HepG2 (cell line): ENCODE results near the gene SH3D21. TPM values are rescaled to one million over a fixed set of nuclear protein-coding genes. Genes with fewer than 3 reads are reported as not detected.
A peak's percentile ranks its signal among the peaks of the same experiment; 100 is the strongest.

Experiments
- ATAC-seq: fragments of 200-7000 bp; cut with Tn5 transposase; 3 replicates; pipeline ENCODE4 v1.9.1; 2020; ENCODE audit warnings: mild to moderate bottlenecking, moderate library complexity
- BruUV-seq: library from RNA; stranded (reverse); fragments of 400-500 nt; replicated peaks from 2 replicates; lab custom pipeline; 2021; lab: Mats Ljungman, UMichigan
- CTCF ChIA-PET: fragments of 300-600 bp; formaldehyde crosslinking; extraction: SDS; loops from one replicate; lab custom pipeline; 2021; ENCODE audit warnings: low total read pairs, inconsistent platforms, low intra/inter-chr PET ratio; lab: Yijun Ruan, JAX
- POLR2A ChIA-PET: fragments of 350-600 bp; sonication (Branson Sonifier 250); formaldehyde crosslinking; loops from one replicate; lab custom pipeline; 2020; ENCODE audit warnings: antibody characterized with exemption, inconsistent platforms; lab: Yijun Ruan, JAX
- DNase-seq: peaks from one replicate; pipeline ENCODE4 v3.0.0-alpha.2; 2015; ENCODE audit warnings: low spot score
- FAIRE-seq: peaks from 3 replicates; lab custom pipeline; 2011; peaks lifted over from hg19 to GRCh38; lab: Jason Lieb, UNC
- H2AFZ ChIP-seq: one replicate; pipeline ENCODE4 v1.6.1; 2011; ENCODE audit warnings: low read length, inconsistent platforms
- H3K27ac ChIP-seq: fragments of 300-600 bp; 3 replicates; pipeline ENCODE4 v1.8.0; 2011; ENCODE audit warnings: mixed run types, mild to moderate bottlenecking, mixed read lengths, low read length, inconsistent platforms; ENCODE audit not compliant: insufficient read depth; ENCODE audit errors: extremely low read length
- H3K27me3 ChIP-seq, 2 experiments: fragments of 200-600 bp in 1 of 2; 2 replicates in 1 of 2; 3 replicates in 1 of 2; pipeline versions ENCODE4 v1.6.0 to v1.8.0; 2011; ENCODE audit warnings: low read length in 2 of 2, mild to moderate bottlenecking in 2 of 2, moderate library complexity in 2 of 2, inconsistent platforms in 1 of 2; ENCODE audit not compliant: insufficient read depth in 2 of 2, control insufficient read depth in 1 of 2
- H3K36me3 ChIP-seq, 2 experiments: fragments of 200-600 bp in 1 of 2; replicated peaks in 1 of 2; 2 replicates in 1 of 2; 3 replicates in 1 of 2; pipeline versions ENCODE4 v1.5.1 to v1.8.0; 2011; ENCODE audit warnings: low read length in 2 of 2, inconsistent platforms in 1 of 2; ENCODE audit not compliant: insufficient read depth in 2 of 2, control insufficient read depth in 1 of 2
- H3K4me1 ChIP-seq: 2 replicates; pipeline ENCODE4 v1.5.1; 2012; ENCODE audit warnings: low read length, inconsistent platforms; ENCODE audit not compliant: insufficient read depth
- H3K4me2 ChIP-seq: 2 replicates; pipeline ENCODE4 v1.6.0; 2011; ENCODE audit warnings: low read depth, low read length, inconsistent platforms
- H3K4me3 ChIP-seq, 3 experiments: fragments of 200-600 bp in 1 of 3; sonication (generic), shearing (Covaris generic) in 1 of 3; replicated peaks in 1 of 3; 2 replicates each; pipeline ENCODE4 v1.5.1; 2011 to 2016; ENCODE audit warnings: low read length in 3 of 3, inconsistent platforms in 2 of 3, low read depth in 2 of 3, mild to moderate bottlenecking in 2 of 3, control low read depth in 1 of 3, mixed read lengths in 1 of 3; ENCODE audit not compliant: insufficient read depth in 1 of 3
- H3K79me2 ChIP-seq: one replicate; pipeline ENCODE4 v1.6.1; 2011; ENCODE audit warnings: low read length, inconsistent platforms; ENCODE audit not compliant: insufficient read depth
- H3K9ac ChIP-seq: 2 replicates; pipeline ENCODE4 v1.6.0; 2011; ENCODE audit warnings: mild to moderate bottlenecking, low read depth, low read length, inconsistent platforms; ENCODE audit not compliant: insufficient read depth
- H3K9me3 ChIP-seq: 2 replicates; pipeline ENCODE4 v1.5.1; 2012; ENCODE audit warnings: mild to moderate bottlenecking, low read length
- H4K20me1 ChIP-seq: 2 replicates; pipeline ENCODE4 v1.6.0; 2011; ENCODE audit warnings: inconsistent platforms, mild to moderate bottlenecking, low read length, moderate library complexity; ENCODE audit not compliant: insufficient read depth
- GABPB1 ChIP-seq: IDR thresholded peaks from 2 replicates; pipeline ENCODE4 v1.6.1; 2016; ENCODE audit warnings: mild to moderate bottlenecking, missing genetic modification reagents, moderate library complexity, missing compliant biosample characterization
- GTF2F1 ChIP-seq: fragments of 150-350 bp; IDR thresholded peaks from 2 replicates; pipeline ENCODE4 v1.6.1; 2014; ENCODE audit warnings: low read length
- HIVEP1 ChIP-seq: sonication (generic); formaldehyde crosslinking; IDR thresholded peaks from 2 replicates; pipeline ENCODE4 v1.4.0; 2020; ENCODE audit warnings: mild to moderate bottlenecking, missing genetic modification reagents
- JDP2 ChIP-seq: sonication (generic); formaldehyde crosslinking; IDR thresholded peaks from 2 replicates; pipeline ENCODE4 v1.8.1; 2022; ENCODE audit warnings: missing genetic modification reagents, borderline replicate concordance
- KAT8 ChIP-seq: IDR thresholded peaks from 2 replicates; pipeline ENCODE4 v1.6.1; 2016; ENCODE audit warnings: missing genetic modification reagents, missing compliant biosample characterization
- MED13 ChIP-seq: sonication (generic); formaldehyde crosslinking; IDR thresholded peaks from 2 replicates; pipeline ENCODE4 v1.5.0; 2020; ENCODE audit warnings: missing genetic modification reagents
- NRL ChIP-seq: sonication (generic); formaldehyde crosslinking; IDR thresholded peaks from 2 replicates; pipeline ENCODE4 v1.5.0; 2020; ENCODE audit warnings: missing genetic modification reagents, mild to moderate bottlenecking, moderate library complexity, borderline replicate concordance
- PHF8 ChIP-seq: sonication (generic); formaldehyde crosslinking; IDR thresholded peaks from 2 replicates; pipeline ENCODE4 v1.5.0; 2020; ENCODE audit warnings: missing genetic modification reagents
- PLRG1 ChIP-seq: fragments of 450-650 bp; conservative IDR thresholded peaks from 2 replicates; pipeline ENCODE4 v1.6.1; 2016
- RFX5 ChIP-seq: IDR thresholded peaks from 2 replicates; pipeline ENCODE4 v1.6.1; 2011; ENCODE audit warnings: low read depth, low read length, improper control_type of control experiment
- RORA ChIP-seq: sonication (generic); formaldehyde crosslinking; IDR thresholded peaks from 2 replicates; pipeline ENCODE4 v1.5.0; 2020; ENCODE audit warnings: mild to moderate bottlenecking, missing genetic modification reagents, moderate library complexity
- TFE3 ChIP-seq: IDR thresholded peaks from 2 replicates; pipeline ENCODE4 v1.6.1; 2016
- ZFP36L1 ChIP-seq: sonication (generic); formaldehyde crosslinking; IDR thresholded peaks from 2 replicates; pipeline ENCODE4 v1.8.0; 2022; ENCODE audit warnings: mild to moderate bottlenecking, missing genetic modification reagents, moderate library complexity
- ZNF17 ChIP-seq: sonication (generic); formaldehyde crosslinking; IDR thresholded peaks from 2 replicates; pipeline ENCODE4 v1.5.0; 2020; ENCODE audit warnings: mild to moderate bottlenecking, missing genetic modification reagents
- ZNF3 ChIP-seq: IDR thresholded peaks from 2 replicates; pipeline ENCODE4 v1.7.0; 2017; ENCODE audit warnings: inconsistent platforms
- ZNF670 ChIP-seq: sonication (generic); formaldehyde crosslinking; IDR thresholded peaks from 2 replicates; pipeline ENCODE4 v1.8.0; 2022; ENCODE audit warnings: mild to moderate bottlenecking, missing genetic modification reagents, borderline replicate concordance
- ZNF678 ChIP-seq: sonication (generic); formaldehyde crosslinking; IDR thresholded peaks from 2 replicates; pipeline ENCODE4 v1.4.0; 2020; ENCODE audit warnings: mild to moderate bottlenecking, missing genetic modification reagents
- ZNF775 ChIP-seq: sonication (generic); formaldehyde crosslinking; IDR thresholded peaks from 2 replicates; pipeline ENCODE4 v1.4.0; 2020; ENCODE audit warnings: missing genetic modification reagents, mild to moderate bottlenecking, moderate library complexity, borderline replicate concordance
- ZNF780A ChIP-seq: sonication (generic); formaldehyde crosslinking; IDR thresholded peaks from 2 replicates; pipeline ENCODE4 v1.8.0; 2022; ENCODE audit warnings: mild to moderate bottlenecking, missing genetic modification reagents, moderate library complexity
- whole genome bisulfite sequencing: methylation state at CpG from one replicate; pipeline ENCODE4 v1.1.6; 2017; ENCODE audit warnings: low lambda C conversion rate; 5-methylcytosine and 5-hydroxymethylcytosine counted together
- in situ Hi-C: cut with HindIII; loops from 2 replicates; pipeline ENCODE4 v1.10.0; 2017; ENCODE audit warnings: low pct_unique_long_range_greater_than_20kb; ENCODE audit not compliant: extremely low pct_ligation_motif_present
- intact Hi-C: fragments of 100-400 bp; cut with micrococcal nuclease; formaldehyde crosslinking; loops from one replicate; pipeline ENCODE4 v1.10.0; 2022; ENCODE audit not compliant: unreplicated experiment
- polyA plus RNA-seq, 8 experiments: library from polyadenylated mRNA; depleted of rRNA in 3 of 8; stranded (reverse) in 7 of 8; unstranded in 1 of 8; fragments of >200 nt; fragmentation: Illumina TruSeq in 4 of 8; extraction: Trizol in 4 of 8; gene quantifications; 2 replicates each; pipeline versions ENCODE4 v1.2.1 to v1.2.3, GENCODE V29; 2011 to 2016; ENCODE audit warnings: low read depth in 4 of 8, missing spikeins in 1 of 8, mixed read lengths in 1 of 8; ENCODE audit not compliant: insufficient read depth in 1 of 8
- total RNA-seq, 5 experiments: library from RNA; depleted of rRNA; stranded (reverse); fragments of >200 nt; fragmentation: Illumina TruSeq; extraction: Trizol; gene quantifications; 2 replicates each; pipeline ENCODE4 v1.2.3, GENCODE V29; 2016; ENCODE audit warnings: low read depth in 1 of 5
- TF ChIP-seq, protein P1 (sequence below): sonication (generic); formaldehyde crosslinking; conservative IDR thresholded peaks from 2 replicates; pipeline ENCODE4 v1.8.0; 2022; ENCODE audit warnings: mild to moderate bottlenecking, moderate library complexity, missing genetic modification reagents

The SH3D21 gene
- total and polyA plus RNA-seq, 2 of the 13 experiments (the other 11 are each of a cell fraction or from before 2014, with no cell fraction given) = 5.1 to 8.6 TPM

- peak overlapping the region; percentile 62 to 82 (median 72) for H3K4me3 ChIP-seq
- H3K27me3 ChIP-seq = no peaks in the 10 kb centered on the region; a peak in 1 of 5 replicates
- DNase-seq (no peak), ATAC-seq (peak; percentile 34), FAIRE-seq (no peak)
- H3K79me2 ChIP-seq = no peaks in the 10 kb centered on the region
- BruUV-seq = no TSS peak
- intact Hi-C loops = no loop called here
- no peaks in the 10 kb centered on the region for H3K36me3 ChIP-seq
- H3K9me3 ChIP-seq = no peaks in the 10 kb centered on the region
- ChIA-PET POLR2A (interaction anchor here (1.1 to 3.5 kb wide), 9 partner anchors 9 to 99 kb away, joined by 3 to 58 read pairs (median 6); partner anchors contain the start of genes SH3D21 and THRAP3), CTCF (no interaction called here)
- peak overlapping the region; percentile 65 for H3K9ac ChIP-seq
- in situ Hi-C loops = no loop called here
- no peak overlapping the region for H2AFZ ChIP-seq
- no peaks in the 10 kb centered on the region for H4K20me1 ChIP-seq
- H3K4me1 ChIP-seq = peaks cover 38% of the 10 kb centered on the region
- 69% methylated on average over 14 of the region's 83 CpGs for WGBS
- no peak overlapping the region for H3K27ac ChIP-seq
- peak overlapping the region; percentile 74 for H3K4me2 ChIP-seq
- TF ChIP-seq NRL (CRISPR knock-in tag) (0 out of 2 replicates have a peak, but pooled peaks have one; percentile 9), PLRG1 (no peak), ZNF678 (CRISPR knock-in tag) (no peak), GABPB1 (CRISPR knock-in tag) (0 out of 2 replicates have a peak, but pooled peaks have one; percentile 3), RFX5 (no peak), JDP2 (CRISPR knock-in tag) (no peak), HIVEP1 (CRISPR knock-in tag) (no peak; the same call in 1 of the 2 replicates), TFE3 (no peak), MED13 (no peak), RORA (no peak), ZFP36L1 (no peak), PHF8 (CRISPR knock-in tag) (no peak), ZNF670 (no peak), ZNF3 (CRISPR knock-in tag) (no peak), ZNF780A (CRISPR knock-in tag) (no peak), GTF2F1 (no peak), ZNF775 (CRISPR knock-in tag) (no peak), KAT8 (CRISPR knock-in tag) (no peak), ZNF17 (CRISPR knock-in tag) (no peak)
- TF ChIP-seq, protein P1, sequence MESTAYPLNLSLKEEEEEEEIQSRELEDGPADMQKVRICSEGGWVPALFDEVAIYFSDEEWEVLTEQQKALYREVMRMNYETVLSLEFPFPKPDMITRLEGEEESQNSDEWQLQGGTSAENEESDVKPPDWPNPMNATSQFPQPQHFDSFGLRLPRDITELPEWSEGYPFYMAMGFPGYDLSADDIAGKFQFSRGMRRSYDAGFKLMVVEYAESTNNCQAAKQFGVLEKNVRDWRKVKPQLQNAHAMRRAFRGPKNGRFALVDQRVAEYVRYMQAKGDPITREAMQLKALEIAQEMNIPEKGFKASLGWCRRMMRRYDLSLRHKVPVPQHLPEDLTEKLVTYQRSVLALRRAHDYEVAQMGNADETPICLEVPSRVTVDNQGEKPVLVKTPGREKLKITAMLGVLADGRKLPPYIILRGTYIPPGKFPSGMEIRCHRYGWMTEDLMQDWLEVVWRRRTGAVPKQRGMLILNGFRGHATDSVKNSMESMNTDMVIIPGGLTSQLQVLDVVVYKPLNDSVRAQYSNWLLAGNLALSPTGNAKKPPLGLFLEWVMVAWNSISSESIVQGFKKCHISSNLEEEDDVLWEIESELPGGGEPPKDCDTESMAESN (CRISPR knock-in tag) = 0 out of 2 replicates have a peak, but pooled peaks have one; percentile 21
Observed at GRCh38 chr1:36322786-36323635, 16.8 kb downstream of the SH3D21 start.
